Skeletal muscle tissue (tissue), 4 donors: ENCODE results near the gene IFI30. TPM values are rescaled to one million over a fixed set of nuclear protein-coding genes. Genes with fewer than 3 reads are reported as not detected.

Experiments used
- H3K27ac ChIP-seq: one replicate; pipeline ENCODE4 v1.7.0; 2013; ENCODE audit warnings: mild to moderate bottlenecking, low read depth, low read length, inconsistent platforms
- H3K27me3 ChIP-seq, 3 donors: one replicate each; pipeline ENCODE4 v1.7.0; 2013; ENCODE audit warnings: low read length in 3 of 3; ENCODE audit not compliant: control insufficient read depth in 3 of 3, insufficient read depth in 3 of 3
- H3K36me3 ChIP-seq, 3 donors: one replicate each; pipeline ENCODE4 v1.7.0; 2013; ENCODE audit warnings: low read length in 3 of 3; ENCODE audit not compliant: control insufficient read depth in 3 of 3, insufficient read depth in 3 of 3
- H3K4me1 ChIP-seq, 3 donors: one replicate each; pipeline ENCODE4 v1.7.0; 2013; ENCODE audit warnings: low read length in 3 of 3, mild to moderate bottlenecking in 3 of 3; ENCODE audit not compliant: control insufficient read depth in 3 of 3, insufficient read depth in 3 of 3
- H3K4me3 ChIP-seq, 3 donors: one replicate each; pipeline ENCODE4 v1.7.0; 2013; ENCODE audit warnings: low read length in 3 of 3
- H3K9ac ChIP-seq, 3 donors: one replicate each; pipeline ENCODE4 v1.7.0; 2013; ENCODE audit warnings: low read length in 3 of 3, mild to moderate bottlenecking in 3 of 3, moderate library complexity in 2 of 3, low read depth in 1 of 3
- H3K9me3 ChIP-seq, 3 donors: one replicate each; pipeline ENCODE4 v1.7.0; 2013; ENCODE audit warnings: low read length in 3 of 3; ENCODE audit not compliant: control insufficient read depth in 3 of 3
- total RNA-seq: library from RNA; depleted of rRNA; stranded (reverse); fragments of >200 nt; gene quantifications from one replicate; pipeline ENCODE4 v1.2.3, GENCODE V29; 2014
- donor health status: Osteomylitis.

IFI30 gene
- total RNA-seq: 3.7 TPM

- peak within 1 kb of the TSS; percentile 54 for H3K27ac ChIP-seq
- H3K9ac ChIP-seq: peak within 1 kb of the TSS; percentile 70 to 79 (median 79)
Measured at GRCh38 chr19:18173572-18174288, at the start of gene IFI30. Gene IFI30 (plus strand): TSS chr19:18173813. CDS start chr19:18173842, 29 bp downstream.

GRCh38 chr19:18123819-18124218 lies 49.8 kb upstream of the IFI30 start:
- no peaks in the 10 kb centered on the region for H3K27me3 ChIP-seq
- no peak overlapping the region for H3K4me3 ChIP-seq
- H3K9ac ChIP-seq: no peak overlapping the region
- H3K36me3 ChIP-seq: peaks cover 1 to 26% (median 7%) of the 10 kb centered on the region in 3 donors
- H3K4me1 ChIP-seq: peaks cover 3 to 5% (median 5%) of the 10 kb centered on the region in 3 donors
- no peaks in the 10 kb centered on the region for H3K9me3 ChIP-seq
- H3K27ac ChIP-seq: no peak overlapping the region

More at GRCh38 chr19:18173572-18174288, at the start of gene IFI30:
- H3K4me3 ChIP-seq: peak within 1 kb of the TSS; percentile 77 to 84 (median 78)
- H3K36me3 ChIP-seq: peaks cover 3 to 6% (median 3%) of the 10 kb centered on the region in 3 donors
- H3K27me3 ChIP-seq: peaks cover 0 to 4% (median 0%) of the 10 kb centered on the region in 3 donors
- peaks cover 11 to 26% (median 15%) of the 10 kb centered on the region in 3 donors for H3K4me1 ChIP-seq
- no peaks in the 10 kb centered on the region for H3K9me3 ChIP-seq

GRCh38 chr19:18126097-18126496 lies 47.5 kb upstream of the IFI30 start:
- Histone ChIP-seq H3K4me3 (no peak overlapping the region), H3K36me3 (peaks cover 7 to 40% (median 12%) of the 10 kb centered on the region in 3 donors), H3K27me3 (no peaks in the 10 kb centered on the region), H3K9ac (no peak overlapping the region), H3K27ac (no peak overlapping the region), H3K4me1 (peaks cover 0 to 2% (median 0%) of the 10 kb centered on the region in 3 donors), H3K9me3 (no peaks in the 10 kb centered on the region)

- Histone ChIP-seq H3K36me3 (peaks cover 7 to 41% (median 15%) of the 10 kb centered on the region in 3 donors), H3K9ac (no peak overlapping the region), H3K4me3 (no peak overlapping the region), H3K27me3 (no peaks in the 10 kb centered on the region), H3K4me1 (no peaks in the 10 kb centered on the region), H3K27ac (no peak overlapping the region), H3K9me3 (no peaks in the 10 kb centered on the region)
Measured at GRCh38 chr19:18128044-18128443, 45.6 kb upstream of the IFI30 start.

GRCh38 chr19:18128805-18129204 lies 44.8 kb upstream of the IFI30 start:
- Histone ChIP-seq H3K4me3 (no peak overlapping the region), H3K4me1 (no peaks in the 10 kb centered on the region), H3K9me3 (no peaks in the 10 kb centered on the region), H3K9ac (no peak overlapping the region), H3K27ac (no peak overlapping the region), H3K36me3 (peaks cover 7 to 41% (median 15%) of the 10 kb centered on the region in 3 donors), H3K27me3 (no peaks in the 10 kb centered on the region)

GRCh38 chr19:18130523-18131242 lies 42.9 kb upstream of the IFI30 start:
- no peaks in the 10 kb centered on the region for H3K4me1 ChIP-seq
- H3K9me3 ChIP-seq: no peaks in the 10 kb centered on the region
- peaks cover 7 to 45% (median 14%) of the 10 kb centered on the region in 3 donors for H3K36me3 ChIP-seq
- no peaks in the 10 kb centered on the region for H3K27me3 ChIP-seq
- H3K4me3 ChIP-seq: no peak overlapping the region
- H3K27ac ChIP-seq: no peak overlapping the region
- H3K9ac ChIP-seq: no peak overlapping the region

- H3K9ac ChIP-seq: no peak overlapping the region
- H3K36me3 ChIP-seq: peaks cover 7 to 52% (median 14%) of the 10 kb centered on the region in 3 donors
- H3K9me3 ChIP-seq: no peaks in the 10 kb centered on the region
- H3K4me3 ChIP-seq: no peak overlapping the region
- H3K27me3 ChIP-seq: no peaks in the 10 kb centered on the region
- no peak overlapping the region for H3K27ac ChIP-seq
- no peaks in the 10 kb centered on the region for H3K4me1 ChIP-seq
Measured at GRCh38 chr19:18131841-18132596, 41.6 kb upstream of the IFI30 start.

- no peak overlapping the region for H3K9ac ChIP-seq
- H3K4me1 ChIP-seq: no peaks in the 10 kb centered on the region
- no peak overlapping the region for H3K4me3 ChIP-seq
- no peaks in the 10 kb centered on the region for H3K9me3 ChIP-seq
- no peak overlapping the region for H3K27ac ChIP-seq
- H3K36me3 ChIP-seq: peaks cover 0 to 43% (median 5%) of the 10 kb centered on the region in 3 donors
- no peaks in the 10 kb centered on the region for H3K27me3 ChIP-seq
Measured at GRCh38 chr19:18135712-18136584, 37.7 kb upstream of the IFI30 start.

- H3K4me1 ChIP-seq: no peaks in the 10 kb centered on the region
- no peaks in the 10 kb centered on the region for H3K9me3 ChIP-seq
- no peaks in the 10 kb centered on the region for H3K27me3 ChIP-seq
- H3K9ac ChIP-seq: no peak overlapping the region
- no peak overlapping the region for H3K27ac ChIP-seq
- H3K36me3 ChIP-seq: peaks cover 4 to 44% (median 8%) of the 10 kb centered on the region in 3 donors
- H3K4me3 ChIP-seq: no peak overlapping the region
Measured at GRCh38 chr19:18137242-18137641, 36.4 kb upstream of the IFI30 start.
